HG03039 (cell line): Measurements from ENCODE around the gene MTA1.

Source experiments
- ATAC-seq: cut with Tn5 transposase; IDR thresholded peaks from one replicate; pipeline ENCODE4 v1.9.1; 2021; ENCODE audit warnings: mild to moderate bottlenecking, moderate library complexity; ENCODE audit not compliant: unreplicated experiment

The MTA1 gene

GRCh38 chr14:105485739-105486162, 66.1 kb downstream of the MTA1 start:
- no peak for ATAC-seq

- ATAC-seq, result no peak
Observed at GRCh38 chr14:105486163-105486973, 66.7 kb downstream of the MTA1 start, which contains the start of gene CRIP1. CRIP1 (plus strand) TSS chr14:105486886; CDS start chr14:105487260, 374 bp downstream.

- ATAC-seq, result no peak
Observed at GRCh38 chr14:105486974-105487448, 67.4 kb downstream of the MTA1 start.

GRCh38 chr14:105487449-105487985, 67.9 kb downstream of the MTA1 start:
- ATAC-seq, result no peak

- ATAC-seq, result no peak
Observed at GRCh38 chr14:105487986-105488777, 68.6 kb downstream of the MTA1 start.

GRCh38 chr14:105488781-105489541, 69.3 kb downstream of the MTA1 start:
- no peak for ATAC-seq

GRCh38 chr14:105489542-105490266, 70.1 kb downstream of the MTA1 start:
- ATAC-seq, result no peak

- ATAC-seq, result peak; percentile 0
Observed at GRCh38 chr14:105490267-105490571, 70.6 kb downstream of the MTA1 start.

GRCh38 chr14:105490572-105491365, 71.1 kb downstream of the MTA1 start, which contains the start of gene TEDC1:
TEDC1 (plus strand) TSS chr14:105491246; CDS start chr14:105491376, 130 bp downstream.
- peak; percentile 56 for ATAC-seq

- no peak for ATAC-seq
Observed at GRCh38 chr14:105491366-105491973, 71.8 kb downstream of the MTA1 start.

- ATAC-seq, result no peak
Observed at GRCh38 chr14:105492031-105492970, 72.7 kb downstream of the MTA1 start.

GRCh38 chr14:105492971-105493871, 73.6 kb downstream of the MTA1 start:
- no peak for ATAC-seq

- ATAC-seq, result no peak
Observed at GRCh38 chr14:105493921-105494605, 74.4 kb downstream of the MTA1 start.

GRCh38 chr14:105494606-105494929, 74.9 kb downstream of the MTA1 start:
- ATAC-seq, result no peak

- no peak for ATAC-seq
Observed at GRCh38 chr14:105495101-105495989, 75.7 kb downstream of the MTA1 start.
